A549 (cell line): ENCODE data around the gene NCOA4. TPM values are rescaled to one million over a fixed set of nuclear protein-coding genes. Genes with fewer than 3 reads are reported as not detected.

Experiments
- ATAC-seq, 2 experiments: fragments of 200-7000 bp in 1 of 2; fragments of >200 bp in 1 of 2; cut with Nextera tagmentation in 1 of 2; cut with Tn5 transposase in 1 of 2; 3 replicates each; pipeline versions ENCODE4 v1.8.0 to v1.9.1; 2018 to 2020; ENCODE audit warnings: mild to moderate bottlenecking in 1 of 2, moderate library complexity in 1 of 2
- CTCF ChIA-PET: fragments of 300-600 bp; sonication (Branson Sonifier 250); formaldehyde crosslinking; extraction: SDS; loops from one replicate; lab custom pipeline; 2021; ENCODE audit warnings: antibody characterized with exemption, inconsistent platforms; lab: Yijun Ruan, JAX
- POLR2A ChIA-PET: fragments of 350-600 bp; formaldehyde crosslinking; extraction: SDS; loops from one replicate; lab custom pipeline; 2021; ENCODE audit warnings: antibody characterized with exemption, inconsistent platforms; lab: Yijun Ruan, JAX
- DNase-seq, 2 experiments: peaks; one replicate each; pipeline versions ENCODE4 v3.0.0 to v3.0.0-alpha.2; 2011 to 2016; ENCODE audit warnings: low read depth in 1 of 2, low spot score in 1 of 2
- FAIRE-seq: peaks from 2 replicates; lab custom pipeline; 2011; peaks lifted over from hg19 to GRCh38; lab: Jason Lieb, UNC
- H3K27ac ChIP-seq, 2 experiments: fragments of >200 bp; sonication (Bioruptor Twin); formaldehyde crosslinking; 3 replicates each; pipeline ENCODE4 v1.5.1; 2016 to 2017
- H3K4me1 ChIP-seq: fragments of >200 bp; sonication (Bioruptor Twin); formaldehyde crosslinking; 3 replicates; pipeline ENCODE4 v1.6.1; 2016
- H3K4me2 ChIP-seq: fragments of >200 bp; sonication (Bioruptor Twin); formaldehyde crosslinking; 3 replicates; pipeline ENCODE4 v1.6.1; 2016
- H3K4me3 ChIP-seq: fragments of >200 bp; sonication (Bioruptor Twin); formaldehyde crosslinking; 3 replicates; pipeline ENCODE4 v1.5.1; 2016
- H3K9me3 ChIP-seq: fragments of >200 bp; sonication (Bioruptor Twin); formaldehyde crosslinking; 3 replicates; pipeline ENCODE4 v1.6.1; 2016
- BHLHE40 ChIP-seq: IDR thresholded peaks from 2 replicates; pipeline ENCODE4 v1.6.1; 2012; ENCODE audit warnings: low read depth, low read length, inconsistent platforms
- CBX8 ChIP-seq: fragments of 200-600 bp; sonication (generic); IDR thresholded peaks from 2 replicates; pipeline ENCODE4 v1.6.1; 2016
- CEBPB ChIP-seq, 2 experiments: fragments of >200 bp in 1 of 2; sonication (Bioruptor Twin) in 1 of 2; formaldehyde crosslinking in 1 of 2; IDR thresholded peaks; 2 replicates each; pipeline ENCODE4 v1.6.1; 2012 to 2016
- EHMT2 ChIP-seq: fragments of 200-600 bp; sonication (generic); IDR thresholded peaks from 2 replicates; pipeline ENCODE4 v1.6.1; 2016; ENCODE audit warnings: antibody characterized with exemption, low read depth, mild to moderate bottlenecking, moderate library complexity
- EP300 ChIP-seq, 2 experiments: fragments of >200 bp; sonication (Bioruptor Twin); formaldehyde crosslinking; IDR thresholded peaks; 2 replicates in 1 of 2; 3 replicates in 1 of 2; pipeline ENCODE4 v1.6.1; 2016 to 2017
- ESRRA ChIP-seq: fragments of 150-350 bp; IDR thresholded peaks from 2 replicates; pipeline ENCODE4 v1.6.1; 2014; ENCODE audit warnings: mild to moderate bottlenecking, low read length, borderline replicate concordance
- FOSL2 ChIP-seq, 2 experiments: fragments of 450-650 bp in 1 of 2; fragments of >200 bp in 1 of 2; sonication (Bioruptor Twin) in 1 of 2; formaldehyde crosslinking; IDR thresholded peaks; 2 replicates each; pipeline versions ENCODE4 v1.5.0 to v1.6.1; 2016 to 2020; ENCODE audit warnings: mild to moderate bottlenecking in 1 of 2, moderate library complexity in 1 of 2
- FOXS1 ChIP-seq: fragments of 250-450 bp; sonication (Bioruptor Pico); IDR thresholded peaks from 2 replicates; pipeline ENCODE4 v1.5.0; 2020; ENCODE audit warnings: mild to moderate bottlenecking, moderate library complexity
- GATA3 ChIP-seq: IDR thresholded peaks from 2 replicates; pipeline ENCODE4 v1.6.1; 2012; ENCODE audit warnings: borderline replicate concordance
- HDAC2 ChIP-seq: fragments of 200-600 bp; sonication (generic); IDR thresholded peaks from 2 replicates; pipeline ENCODE4 v1.6.1; 2016
- HES2 ChIP-seq: fragments of >200 bp; sonication (Bioruptor Twin); formaldehyde crosslinking; IDR thresholded peaks from 2 replicates; pipeline ENCODE4 v1.6.1; 2016
- HEYL ChIP-seq: fragments of 250-450 bp; sonication (Bioruptor Pico); IDR thresholded peaks from 2 replicates; pipeline ENCODE4 v1.8.0; 2021; ENCODE audit warnings: mild to moderate bottlenecking, moderate library complexity
- HMGXB4 ChIP-seq: fragments of 250-450 bp; sonication (Bioruptor Pico); IDR thresholded peaks from 2 replicates; pipeline ENCODE4 v1.5.0; 2021; ENCODE audit warnings: mild to moderate bottlenecking, moderate library complexity, borderline replicate concordance
- HOXA7 ChIP-seq: fragments of 250-450 bp; sonication (Bioruptor Pico); IDR thresholded peaks from 2 replicates; pipeline ENCODE4 v1.5.0; 2020; ENCODE audit warnings: mild to moderate bottlenecking, moderate library complexity
- HOXB5 ChIP-seq: fragments of 250-450 bp; sonication (Bioruptor Pico); IDR thresholded peaks from 2 replicates; pipeline ENCODE4 v1.5.0; 2020; ENCODE audit warnings: mild to moderate bottlenecking, moderate library complexity
- JUN ChIP-seq, 2 experiments: fragments of >200 bp; sonication (Bioruptor Twin); formaldehyde crosslinking; IDR thresholded peaks; 2 replicates in 1 of 2; 3 replicates in 1 of 2; pipeline ENCODE4 v1.6.1; 2016 to 2017
- JUNB ChIP-seq: fragments of >200 bp; sonication (Bioruptor Twin); formaldehyde crosslinking; IDR thresholded peaks from 2 replicates; pipeline ENCODE4 v1.6.1; 2016
- MAFK ChIP-seq: fragments of 450-650 bp; IDR thresholded peaks from 2 replicates; pipeline ENCODE4 v1.6.1; 2014; ENCODE audit not compliant: partially characterized antibody
- MAZ ChIP-seq: fragments of 150-350 bp; IDR thresholded peaks from 2 replicates; pipeline ENCODE4 v1.6.1; 2014; ENCODE audit warnings: antibody characterized with exemption, low read depth, low read length, borderline replicate concordance
- MYC ChIP-seq: IDR thresholded peaks from 2 replicates; pipeline ENCODE4 v1.6.1; 2012; ENCODE audit warnings: mild to moderate bottlenecking, inconsistent platforms, low read length, improper control_type of control experiment, borderline replicate concordance
- POLR2AphosphoS2 ChIP-seq: conservative IDR thresholded peaks from 2 replicates; pipeline ENCODE4 v1.6.1; 2012; ENCODE audit warnings: low read length, improper control_type of control experiment, inconsistent platforms
- RAD21 ChIP-seq, 2 experiments: fragments of >200 bp in 1 of 2; sonication (Bioruptor Twin) in 1 of 2; formaldehyde crosslinking in 1 of 2; IDR thresholded peaks in 1 of 2; conservative IDR thresholded peaks in 1 of 2; 2 replicates in 1 of 2; 3 replicates in 1 of 2; pipeline ENCODE4 v1.6.1; 2012 to 2018; ENCODE audit warnings: inconsistent platforms in 1 of 2
- RARB ChIP-seq: fragments of 250-450 bp; sonication (Bioruptor Pico); IDR thresholded peaks from 2 replicates; pipeline ENCODE4 v1.8.0; 2021; ENCODE audit warnings: mild to moderate bottlenecking, moderate library complexity
- RCOR1 ChIP-seq: fragments of 150-350 bp; IDR thresholded peaks from 2 replicates; pipeline ENCODE4 v1.6.1; 2014; ENCODE audit warnings: antibody characterized with exemption, low read length, low read depth
- REST ChIP-seq: fragments of 200-600 bp; sonication (generic); IDR thresholded peaks from 2 replicates; pipeline ENCODE4 v1.6.1; 2016; ENCODE audit warnings: antibody characterized with exemption, mild to moderate bottlenecking, moderate library complexity
- RFX5 ChIP-seq: fragments of 450-650 bp; IDR thresholded peaks from 2 replicates; pipeline ENCODE4 v1.7.1; 2014; ENCODE audit warnings: antibody characterized with exemption, mild to moderate bottlenecking, moderate library complexity
- TP53 ChIP-seq: fragments of 250-450 bp; sonication (Bioruptor Pico); IDR thresholded peaks from 2 replicates; pipeline ENCODE4 v1.5.0; 2021; ENCODE audit warnings: mild to moderate bottlenecking, moderate library complexity
- ZNF302 ChIP-seq: fragments of 250-450 bp; sonication (Bioruptor Pico); IDR thresholded peaks from 2 replicates; pipeline ENCODE4 v1.9.0; 2021; ENCODE audit warnings: inconsistent platforms, mild to moderate bottlenecking, moderate library complexity
- ZSCAN20 ChIP-seq: fragments of 250-450 bp; sonication (Bioruptor Pico); IDR thresholded peaks from 2 replicates; pipeline ENCODE4 v1.8.0; 2022; ENCODE audit warnings: mild to moderate bottlenecking, moderate library complexity
- WGBS: methylation state at CpG from one replicate; pipeline ENCODE4 v1.1.6; 2017; ENCODE audit errors: missing lambda C conversion rate; 5-methylcytosine and 5-hydroxymethylcytosine counted together
- polyA minus RNA-seq: library from RNA; depleted of rRNA, polyadenylated mRNA; stranded (reverse); fragments of >200 nt; gene quantifications from 2 replicates; pipeline ENCODE4 v1.2.3, GENCODE V29; 2011; rRNA and poly(A)+ RNA removed
- polyA plus RNA-seq, 4 experiments: library from polyadenylated mRNA; depleted of rRNA in 3 of 4; stranded (reverse); fragments of >200 nt; fragmentation: RNase III in 1 of 4; extraction: RNeasy Plus Mini Kit Qiagen cat#74134 plus additional on column Dnase treatment in 1 of 4; gene quantifications; 2 replicates in 3 of 4; 3 replicates in 1 of 4; pipeline ENCODE4 v1.2.3, GENCODE V29; 2011 to 2017
- TF ChIP-seq, protein P1 (sequence below): fragments of >200 bp; sonication (Bioruptor Twin); formaldehyde crosslinking; IDR thresholded peaks from 3 replicates; pipeline ENCODE4 v1.5.1; 2016
- TF ChIP-seq, protein P2 (sequence below): fragments of >200 bp; sonication (Bioruptor Twin); formaldehyde crosslinking; IDR thresholded peaks from 3 replicates; pipeline ENCODE4 v1.6.1; 2016

NCOA4 gene
- 112 and 119 TPM in 2 replicates for polyA plus RNA-seq (2011; rRNA removed)
- 25.2 and 29.0 TPM in 2 replicates for polyA plus RNA-seq (2012; cell fraction: cytosol; rRNA removed)
- polyA plus RNA-seq (2012; cell fraction: nucleus; rRNA removed): 15.0 and 20.0 TPM in 2 replicates
- polyA plus RNA-seq (2017; fragmentation: RNase III; extraction: RNeasy Plus Mini Kit Qiagen cat#74134 plus additional on column Dnase treatment): 67.6 to 72.1 TPM (median 71.2 TPM) in 3 replicates
- 98.6 and 105 TPM in 2 replicates for polyA minus RNA-seq

GRCh38 chr10:46030091-46030937 is at the start of gene NCOA4:
Gene NCOA4 (minus strand): TSS chr10:46030623. CDS start chr10:46016680, 13,943 bp downstream.
- DNase-seq (peak; percentile 96 to 98), ATAC-seq (peak; percentile 96 to 99), FAIRE-seq (no peak)
- 2% methylated on average over 52 of the region's 59 CpGs for WGBS
- ChIA-PET CTCF (interaction anchor here (0.9 to 2.9 kb wide), 8 partner anchors 10 to 48 kb away, joined by 3 to 16 read pairs (median 5); no protein-coding TSS in a partner anchor), POLR2A (no interaction called here)
- peak within 1 kb of the TSS; percentile 84 for H3K4me3 ChIP-seq
- H3K9me3 ChIP-seq: no peaks in the 10 kb centered on the region
- H3K4me1 ChIP-seq: peaks cover 29% of the 10 kb centered on the region
- peak within 1 kb of the TSS; percentile 98 for H3K4me2 ChIP-seq
- H3K27ac ChIP-seq: peak within 1 kb of the TSS; percentile 89 to 92
- TF ChIP-seq HES2 (no peak), RAD21 (conservative IDR thresholded peaks at IDR 0.05 in 1 of 2, IDR thresholded peaks at IDR 0.05 in 1 of 2) (peak; percentile 26 to 28; a peak in 2 of 5 replicates), FOXS1 (CRISPR knock-in tag) (no peak), POLR2AphosphoS2 (no peak), CBX8 (no peak), HOXB5 (no peak), RARB (CRISPR knock-in tag) (no peak), ZNF302 (CRISPR knock-in tag) (no peak), GATA3 (peak; percentile 76), TP53 (CRISPR knock-in tag) (no peak), JUN (IDR thresholded peaks at IDR 0.05) (peak in 1 of 2 experiments; percentile 73; a peak in 2 of 5 replicates), HMGXB4 (no peak), RCOR1 (no peak), HEYL (CRISPR knock-in tag) (no peak), CEBPB (IDR thresholded peaks at IDR 0.05) (no peak), EHMT2 (no peak), FOSL2 (IDR thresholded peaks at IDR 0.05) (no peak), FOSL2 (CRISPR knock-in tag; IDR thresholded peaks at IDR 0.05) (no peak), RFX5 (no peak), JUNB (no peak), ZSCAN20 (CRISPR knock-in tag) (no peak), MAFK (no peak), MAZ (no peak), EP300 (IDR thresholded peaks at IDR 0.05) (no peak), REST (peak; percentile 98), HDAC2 (no peak), ESRRA (peak; percentile 98), BHLHE40 (no peak), HOXA7 (CRISPR knock-in tag) (no peak), MYC (no peak)
- TF ChIP-seq, protein P1, sequence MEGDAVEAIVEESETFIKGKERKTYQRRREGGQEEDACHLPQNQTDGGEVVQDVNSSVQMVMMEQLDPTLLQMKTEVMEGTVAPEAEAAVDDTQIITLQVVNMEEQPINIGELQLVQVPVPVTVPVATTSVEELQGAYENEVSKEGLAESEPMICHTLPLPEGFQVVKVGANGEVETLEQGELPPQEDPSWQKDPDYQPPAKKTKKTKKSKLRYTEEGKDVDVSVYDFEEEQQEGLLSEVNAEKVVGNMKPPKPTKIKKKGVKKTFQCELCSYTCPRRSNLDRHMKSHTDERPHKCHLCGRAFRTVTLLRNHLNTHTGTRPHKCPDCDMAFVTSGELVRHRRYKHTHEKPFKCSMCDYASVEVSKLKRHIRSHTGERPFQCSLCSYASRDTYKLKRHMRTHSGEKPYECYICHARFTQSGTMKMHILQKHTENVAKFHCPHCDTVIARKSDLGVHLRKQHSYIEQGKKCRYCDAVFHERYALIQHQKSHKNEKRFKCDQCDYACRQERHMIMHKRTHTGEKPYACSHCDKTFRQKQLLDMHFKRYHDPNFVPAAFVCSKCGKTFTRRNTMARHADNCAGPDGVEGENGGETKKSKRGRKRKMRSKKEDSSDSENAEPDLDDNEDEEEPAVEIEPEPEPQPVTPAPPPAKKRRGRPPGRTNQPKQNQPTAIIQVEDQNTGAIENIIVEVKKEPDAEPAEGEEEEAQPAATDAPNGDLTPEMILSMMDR: peak; percentile 58
- TF ChIP-seq, protein P2, sequence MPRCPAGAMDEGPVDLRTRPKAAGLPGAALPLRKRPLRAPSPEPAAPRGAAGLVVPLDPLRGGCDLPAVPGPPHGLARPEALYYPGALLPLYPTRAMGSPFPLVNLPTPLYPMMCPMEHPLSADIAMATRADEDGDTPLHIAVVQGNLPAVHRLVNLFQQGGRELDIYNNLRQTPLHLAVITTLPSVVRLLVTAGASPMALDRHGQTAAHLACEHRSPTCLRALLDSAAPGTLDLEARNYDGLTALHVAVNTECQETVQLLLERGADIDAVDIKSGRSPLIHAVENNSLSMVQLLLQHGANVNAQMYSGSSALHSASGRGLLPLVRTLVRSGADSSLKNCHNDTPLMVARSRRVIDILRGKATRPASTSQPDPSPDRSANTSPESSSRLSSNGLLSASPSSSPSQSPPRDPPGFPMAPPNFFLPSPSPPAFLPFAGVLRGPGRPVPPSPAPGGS: peak; percentile 69; the same call in 1 of the 3 replicates
